Measurements from ENCODE around the gene SCARB1. TPM values are rescaled to one million over a fixed set of nuclear protein-coding genes. Genes with fewer than 3 reads are reported as not detected.

The SCARB1 gene
- total and polyA plus RNA-seq, 9 of the 15 experiments (the other 6 are each of a cell fraction or from before 2014, with no cell fraction given): 0.56 to 157 (median 52.8) TPM

DNA sequence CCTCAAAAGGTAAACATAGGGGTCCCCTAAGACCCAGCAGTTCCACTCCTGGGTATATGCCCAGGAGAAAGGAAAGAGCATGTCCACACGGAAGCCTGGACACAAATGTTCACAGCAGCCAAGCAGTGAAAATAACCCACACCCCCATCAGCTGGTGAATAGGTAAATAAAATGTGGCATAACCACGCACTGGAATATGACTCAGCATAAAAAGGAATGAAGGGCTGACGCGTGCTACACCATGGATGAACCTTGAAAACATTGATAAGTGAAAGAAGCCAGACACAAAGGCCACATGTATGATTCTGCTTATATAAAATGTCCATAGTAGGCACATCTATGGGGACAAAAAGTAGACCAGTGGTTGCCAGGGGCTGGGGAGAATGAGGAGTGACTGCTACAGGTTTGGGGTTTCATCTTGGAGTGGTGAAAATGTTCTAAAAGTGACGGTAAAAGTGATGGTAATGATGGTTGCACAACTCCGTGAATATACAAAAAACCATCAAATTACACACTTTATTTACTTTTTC lies 3.8 kb upstream of the SCARB1 start (continued):
- TF ChIP-seq, protein P1, sequence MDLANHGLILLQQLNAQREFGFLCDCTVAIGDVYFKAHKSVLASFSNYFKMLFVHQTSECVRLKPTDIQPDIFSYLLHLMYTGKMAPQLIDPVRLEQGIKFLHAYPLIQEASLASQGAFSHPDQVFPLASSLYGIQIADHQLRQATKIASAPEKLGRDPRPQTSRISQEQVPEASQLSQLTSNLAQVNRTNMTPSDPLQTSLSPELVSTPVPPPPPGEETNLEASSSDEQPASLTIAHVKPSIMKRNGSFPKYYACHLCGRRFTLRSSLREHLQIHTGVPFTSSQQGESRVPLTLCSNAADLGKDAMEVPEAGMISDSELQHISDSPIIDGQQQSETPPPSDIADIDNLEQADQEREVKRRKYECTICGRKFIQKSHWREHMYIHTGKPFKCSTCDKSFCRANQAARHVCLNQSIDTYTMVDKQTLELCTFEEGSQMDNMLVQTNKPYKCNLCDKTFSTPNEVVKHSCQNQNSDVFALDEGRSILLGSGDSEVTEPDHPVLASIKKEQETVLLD (IDR thresholded peaks at IDR 0.05): peak; percentile 29; the same call in 1 of the 2 replicates
- TF ChIP-seq USF1 (CRISPR knock-in tag; IDR thresholded peaks at IDR 0.05) (no peak), ARID2 (IDR thresholded peaks at IDR 0.05) (peak; percentile 77), SMARCE1 (IDR thresholded peaks at IDR 0.05) (peak; percentile 70), DDX20 (tag; IDR thresholded peaks at IDR 0.05; ENCODE audit: low read depth) (no peak; the same call in none of the 2 replicates), ZBTB26 (CRISPR knock-in tag; IDR thresholded peaks at IDR 0.05) (no peak), GABPA (tag; conservative IDR thresholded peaks at IDR 0.05; ENCODE audit: low read depth) (no peak), CXXC5 (CRISPR knock-in tag; IDR thresholded peaks at IDR 0.05) (peak; percentile 69), LCOR (CRISPR knock-in tag; IDR thresholded peaks at IDR 0.05) (no peak)
- TF ChIP-seq, protein P2, sequence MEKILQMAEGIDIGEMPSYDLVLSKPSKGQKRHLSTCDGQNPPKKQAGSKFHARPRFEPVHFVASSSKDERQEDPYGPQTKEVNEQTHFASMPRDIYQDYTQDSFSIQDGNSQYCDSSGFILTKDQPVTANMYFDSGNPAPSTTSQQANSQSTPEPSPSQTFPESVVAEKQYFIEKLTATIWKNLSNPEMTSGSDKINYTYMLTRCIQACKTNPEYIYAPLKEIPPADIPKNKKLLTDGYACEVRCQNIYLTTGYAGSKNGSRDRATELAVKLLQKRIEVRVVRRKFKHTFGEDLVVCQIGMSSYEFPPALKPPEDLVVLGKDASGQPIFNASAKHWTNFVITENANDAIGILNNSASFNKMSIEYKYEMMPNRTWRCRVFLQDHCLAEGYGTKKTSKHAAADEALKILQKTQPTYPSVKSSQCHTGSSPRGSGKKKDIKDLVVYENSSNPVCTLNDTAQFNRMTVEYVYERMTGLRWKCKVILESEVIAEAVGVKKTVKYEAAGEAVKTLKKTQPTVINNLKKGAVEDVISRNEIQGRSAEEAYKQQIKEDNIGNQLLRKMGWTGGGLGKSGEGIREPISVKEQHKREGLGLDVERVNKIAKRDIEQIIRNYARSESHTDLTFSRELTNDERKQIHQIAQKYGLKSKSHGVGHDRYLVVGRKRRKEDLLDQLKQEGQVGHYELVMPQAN (IDR thresholded peaks at IDR 0.05; ENCODE audit: borderline replicate concordance): peak; percentile 11; the same call in 1 of the 2 replicates
- TF ChIP-seq, protein P3, sequence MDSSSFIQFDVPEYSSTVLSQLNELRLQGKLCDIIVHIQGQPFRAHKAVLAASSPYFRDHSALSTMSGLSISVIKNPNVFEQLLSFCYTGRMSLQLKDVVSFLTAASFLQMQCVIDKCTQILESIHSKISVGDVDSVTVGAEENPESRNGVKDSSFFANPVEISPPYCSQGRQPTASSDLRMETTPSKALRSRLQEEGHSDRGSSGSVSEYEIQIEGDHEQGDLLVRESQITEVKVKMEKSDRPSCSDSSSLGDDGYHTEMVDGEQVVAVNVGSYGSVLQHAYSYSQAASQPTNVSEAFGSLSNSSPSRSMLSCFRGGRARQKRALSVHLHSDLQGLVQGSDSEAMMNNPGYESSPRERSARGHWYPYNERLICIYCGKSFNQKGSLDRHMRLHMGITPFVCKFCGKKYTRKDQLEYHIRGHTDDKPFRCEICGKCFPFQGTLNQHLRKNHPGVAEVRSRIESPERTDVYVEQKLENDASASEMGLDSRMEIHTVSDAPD (CRISPR knock-in tag; IDR thresholded peaks at IDR 0.05): no peak
- TF ChIP-seq, protein P4, sequence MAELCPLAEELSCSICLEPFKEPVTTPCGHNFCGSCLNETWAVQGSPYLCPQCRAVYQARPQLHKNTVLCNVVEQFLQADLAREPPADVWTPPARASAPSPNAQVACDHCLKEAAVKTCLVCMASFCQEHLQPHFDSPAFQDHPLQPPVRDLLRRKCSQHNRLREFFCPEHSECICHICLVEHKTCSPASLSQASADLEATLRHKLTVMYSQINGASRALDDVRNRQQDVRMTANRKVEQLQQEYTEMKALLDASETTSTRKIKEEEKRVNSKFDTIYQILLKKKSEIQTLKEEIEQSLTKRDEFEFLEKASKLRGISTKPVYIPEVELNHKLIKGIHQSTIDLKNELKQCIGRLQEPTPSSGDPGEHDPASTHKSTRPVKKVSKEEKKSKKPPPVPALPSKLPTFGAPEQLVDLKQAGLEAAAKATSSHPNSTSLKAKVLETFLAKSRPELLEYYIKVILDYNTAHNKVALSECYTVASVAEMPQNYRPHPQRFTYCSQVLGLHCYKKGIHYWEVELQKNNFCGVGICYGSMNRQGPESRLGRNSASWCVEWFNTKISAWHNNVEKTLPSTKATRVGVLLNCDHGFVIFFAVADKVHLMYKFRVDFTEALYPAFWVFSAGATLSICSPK (IDR thresholded peaks at IDR 0.05; ENCODE audit: borderline replicate concordance): no peak
